ENCODE data around the gene TBC1D13.
"Not testable (repeated sequence)": the region's sequence is repeated elsewhere in the genome, so short reads cannot be mapped to it uniquely, and the experiment has no call there.

The TBC1D13 gene

GRCh38 chr9:128822407-128823042, 35.5 kb downstream of the TBC1D13 start:
- no peak for DNase-seq

- DNase-seq = no peak
These were observed 36.4 kb downstream of the TBC1D13 start for GRCh38 chr9:128823362-128823902.

- DNase-seq = no peak
These were observed 36.9 kb downstream of the TBC1D13 start for GRCh38 chr9:128823903-128824406.

- DNase-seq = no peak
These were observed 37.9 kb downstream of the TBC1D13 start for GRCh38 chr9:128824911-128825310.

- no peak for DNase-seq
These were observed 39.1 kb downstream of the TBC1D13 start for GRCh38 chr9:128825923-128826700.

- DNase-seq = no peak
These were observed 41.2 kb downstream of the TBC1D13 start for GRCh38 chr9:128828267-128828666.

- no peak for DNase-seq
These were observed 41.8 kb downstream of the TBC1D13 start for GRCh38 chr9:128828719-128829452.

GRCh38 chr9:128829477-128830251, 42.6 kb downstream of the TBC1D13 start, which contains the start of gene SPOUT1:
Gene SPOUT1, minus strand, starts transcription at chr9:128829794. Its CDS starts 14 bp downstream, at chr9:128829780.
- DNase-seq = peak; percentile 93

GRCh38 chr9:128833696-128834095, 46.6 kb downstream of the TBC1D13 start:
- DNase-seq = no peak

GRCh38 chr9:128835246-128836210, 48.5 kb downstream of the TBC1D13 start:
- no peak for DNase-seq

- DNase-seq = no peak
These were observed 49.6 kb downstream of the TBC1D13 start for GRCh38 chr9:128836509-128837145.

- DNase-seq = no peak
These were observed 51.3 kb downstream of the TBC1D13 start for GRCh38 chr9:128838338-128838737.

- DNase-seq = no peak
These were observed 53.5 kb downstream of the TBC1D13 start for GRCh38 chr9:128840524-128840923.

- no peak for DNase-seq
These were observed 54.8 kb downstream of the TBC1D13 start for GRCh38 chr9:128841694-128842492.

- not testable (repeated sequence) for DNase-seq
These were observed 56.1 kb downstream of the TBC1D13 start for GRCh38 chr9:128843171-128843570.

GRCh38 chr9:128845186-128845931, 58.3 kb downstream of the TBC1D13 start:
- DNase-seq = no peak

GRCh38 chr9:128846680-128847030, 59.6 kb downstream of the TBC1D13 start:
- DNase-seq = no peak

GRCh38 chr9:128847803-128848202, 60.8 kb downstream of the TBC1D13 start:
- no peak for DNase-seq

- DNase-seq = not testable (repeated sequence)
These were observed 64.0 kb downstream of the TBC1D13 start for GRCh38 chr9:128851024-128851423.
